Natural killer cell (primary cell): ENCODE results near the gene PKNOX1. TPM values are rescaled to one million over a fixed set of nuclear protein-coding genes. Genes with fewer than 3 reads are reported as not detected.
A peak's percentile ranks its signal among the peaks of the same experiment; 100 is the strongest.
"Not testable (repeated sequence)": the region's sequence is repeated elsewhere in the genome, so short reads cannot be mapped to it uniquely, and the experiment has no call there.

Source experiments
- ATAC-seq, 3 donors: fragments of 150-1000 bp in 2 of 3; fragments of 200-7000 bp in 1 of 3; cut with Tn5 transposase; 1 replicate in 1 of 3; 2 replicates in 2 of 3; pipeline ENCODE4 v1.10.0; 2021; ENCODE audit warnings: mild to moderate bottlenecking in 2 of 3, moderate library complexity in 2 of 3
- DNase-seq, 2 donors: peaks; one replicate each; pipeline versions ENCODE4 v3.0.0 to v3.0.0-alpha.2; 2013 to 2021; ENCODE audit warnings: mixed read lengths in 1 of 2
- H3K27ac ChIP-seq: one replicate; pipeline ENCODE4 v1.5.1; 2013; ENCODE audit warnings: mild to moderate bottlenecking, low read length
- H3K27me3 ChIP-seq: one replicate; pipeline ENCODE4 v1.6.1; 2013; ENCODE audit warnings: low read length; ENCODE audit not compliant: control insufficient read depth, insufficient read depth
- H3K36me3 ChIP-seq: one replicate; pipeline ENCODE4 v1.6.1; 2013; ENCODE audit warnings: low read length; ENCODE audit not compliant: control insufficient read depth, insufficient read depth
- H3K4me1 ChIP-seq: one replicate; pipeline ENCODE4 v1.6.1; 2013; ENCODE audit warnings: low read length; ENCODE audit not compliant: control insufficient read depth, insufficient read depth
- H3K4me3 ChIP-seq: one replicate; pipeline ENCODE4 v1.5.1; 2013; ENCODE audit warnings: low read length
- H3K9me3 ChIP-seq: one replicate; pipeline ENCODE4 v1.6.1; 2013; ENCODE audit warnings: low read length; ENCODE audit not compliant: control insufficient read depth, insufficient read depth
- H3K27ac Mint-ChIP-seq, 2 donors: one replicate each; pipeline ENCODE4 v1.8.0; 2022; ENCODE audit warnings: mild to moderate bottlenecking in 2 of 2, mixed read lengths in 2 of 2, moderate library complexity in 1 of 2
- H3K27me3 Mint-ChIP-seq, 2 donors: one replicate each; pipeline ENCODE4 v1.8.0; 2022; ENCODE audit warnings: low read depth in 2 of 2, mixed read lengths in 2 of 2
- H3K36me3 Mint-ChIP-seq: one replicate; pipeline ENCODE4 v1.8.0; 2022; ENCODE audit warnings: mixed read lengths
- H3K4me1 Mint-ChIP-seq, 2 donors: one replicate each; pipeline ENCODE4 v1.8.0; 2022; ENCODE audit warnings: mixed read lengths in 2 of 2
- H3K4me3 Mint-ChIP-seq: one replicate; pipeline ENCODE4 v1.8.0; 2022; ENCODE audit warnings: mild to moderate bottlenecking, moderate library complexity, mixed read lengths
- H3K9me3 Mint-ChIP-seq, 2 donors: one replicate each; pipeline ENCODE4 v1.8.0; 2022; ENCODE audit warnings: mixed read lengths in 2 of 2
- CTCF ChIP-seq: fragments of 200-600 bp; IDR thresholded peaks from one replicate; pipeline ENCODE4 v1.8.0; 2022; ENCODE audit warnings: antibody characterized with exemption
- WGBS: methylation state at CpG from one replicate; pipeline ENCODE4 v1.1.7; 2013; ENCODE audit warnings: missing lambda C conversion rate; ENCODE audit not compliant: insufficient coverage; 5-methylcytosine and 5-hydroxymethylcytosine counted together
- intact Hi-C: fragments of 100-400 bp; cut with micrococcal nuclease; formaldehyde crosslinking; loops from one replicate; pipeline ENCODE4 v1.14.2; 2022
- total RNA-seq, 4 donors: library from RNA; stranded (reverse); fragments of 120-200 nt in 1 of 4; gene quantifications; one replicate each; pipeline versions ENCODE4 v1.2.3 to v1.2.4, GENCODE V29; 2013 to 2022

Gene PKNOX1
- total RNA-seq, 3 donors from 2014 or later (not counting 1 experiment from before 2014, with no cell fraction given): 19.1 to 25.5 (median 21.5) TPM

- H3K4me1 ChIP-seq: no peaks in the 10 kb centered on the region
- ATAC-seq: no peak
Measured at GRCh38 chr21:43004926-43005325, 30.6 kb downstream of the PKNOX1 start.

GRCh38 chr21:43005635-43006034, 31.3 kb downstream of the PKNOX1 start:
- no peak for TF ChIP-seq CTCF
- Histone ChIP-seq H3K4me3 (no peak overlapping the region), H3K27ac (no peak overlapping the region), H3K4me1 (no peaks in the 10 kb centered on the region), H3K36me3 (peaks cover 27% of the 10 kb centered on the region), H3K27me3 (no peaks in the 10 kb centered on the region), H3K9me3 (no peaks in the 10 kb centered on the region)
- Mint-ChIP-seq H3K27ac (no peak overlapping the region), H3K9me3 (no peaks in the 10 kb centered on the region), H3K4me3 (no peak overlapping the region), H3K36me3 (no peaks in the 10 kb centered on the region), H3K4me1 (peaks cover 8 to 12% of the 10 kb centered on the region in 2 donors), H3K27me3 (no peaks in the 10 kb centered on the region)
- DNase-seq (no peak), ATAC-seq (no peak)
- intact Hi-C loops: no loop called here
- 96% methylated on average over 7 of the region's 9 CpGs for WGBS

More at GRCh38 chr21:43004926-43005325, 30.6 kb downstream of the PKNOX1 start:
- Histone ChIP-seq H3K27ac (no peak overlapping the region), H3K4me3 (no peak overlapping the region), H3K36me3 (peaks cover 27% of the 10 kb centered on the region), H3K9me3 (peaks cover 4% of the 10 kb centered on the region), H3K27me3 (no peaks in the 10 kb centered on the region)
- no peaks in the 10 kb centered on the region for H3K36me3 Mint-ChIP-seq
- peaks cover 3 to 4% of the 10 kb centered on the region in 2 donors for H3K9me3 Mint-ChIP-seq
- no peak for TF ChIP-seq CTCF
- H3K4me1 Mint-ChIP-seq: peaks cover 10 to 17% of the 10 kb centered on the region in 2 donors
- intact Hi-C loops: no loop called here
- no peak overlapping the region for H3K4me3 Mint-ChIP-seq
- no peak for DNase-seq
- peak overlapping the region in 1 of 2 donors; percentile 43 for H3K27ac Mint-ChIP-seq
- H3K27me3 Mint-ChIP-seq: no peaks in the 10 kb centered on the region
- WGBS: 98% methylated on average over 7 of the region's 8 CpGs

GRCh38 chr21:43006051-43006873, 31.9 kb downstream of the PKNOX1 start:
- ATAC-seq, H3K27me3 Mint-ChIP-seq, intact Hi-C loops, H3K36me3 Mint-ChIP-seq, H3K27ac ChIP-seq, H3K9me3 Mint-ChIP-seq, DNase-seq, H3K9me3 ChIP-seq, H3K4me3 ChIP-seq, H3K4me3 Mint-ChIP-seq, H3K27me3 ChIP-seq, H3K4me1 ChIP-seq, H3K27ac Mint-ChIP-seq, H3K4me1 Mint-ChIP-seq: not testable (repeated sequence)
- peaks cover 29% of the 10 kb centered on the region for H3K36me3 ChIP-seq
- 94% methylated on average over 14 of the region's 14 CpGs for WGBS

GRCh38 chr21:43006874-43007208, 32.5 kb downstream of the PKNOX1 start:
- ATAC-seq (no peak), DNase-seq (no peak)
- intact Hi-C loops: no loop called here
- H3K9me3 Mint-ChIP-seq: no peaks in the 10 kb centered on the region
- Histone ChIP-seq H3K36me3 (peaks cover 33% of the 10 kb centered on the region), H3K9me3 (no peaks in the 10 kb centered on the region), H3K27ac (no peak overlapping the region), H3K27me3 (no peaks in the 10 kb centered on the region), H3K4me3 (no peak overlapping the region), H3K4me1 (no peaks in the 10 kb centered on the region)
- H3K27me3 Mint-ChIP-seq: no peaks in the 10 kb centered on the region
- H3K27ac Mint-ChIP-seq: no peak overlapping the region
- no peak for TF ChIP-seq CTCF
- no peaks in the 10 kb centered on the region for H3K36me3 Mint-ChIP-seq
- 95% methylated on average over 4 of the region's 4 CpGs for WGBS
- H3K4me1 Mint-ChIP-seq: peaks cover 4 to 7% of the 10 kb centered on the region in 2 donors
- H3K4me3 Mint-ChIP-seq: no peak overlapping the region
